ENCODE measurements around the gene RBM47. TPM values are rescaled to one million over a fixed set of nuclear protein-coding genes. Genes with fewer than 3 reads are reported as not detected.
"Not testable (repeated sequence)": the region's sequence is repeated elsewhere in the genome, so short reads cannot be mapped to it uniquely, and the experiment has no call there.

The RBM47 gene
- total RNA-seq, 2 donors from 2014 or later = 4.4 to 13.7 TPM

GRCh38 chr4:40395908-40396793 lies 233.5 kb downstream of the RBM47 start:
- H3K4me1 ChIP-seq = peaks cover 0 to 6% of the 10 kb centered on the region in 2 donors
- H3K4me3 ChIP-seq = no peak overlapping the region
- no peak for TF ChIP-seq CTCF (IDR thresholded peaks at IDR 0.05)
- H3K9me3 ChIP-seq = no peaks in the 10 kb centered on the region
- no peak for DNase-seq (ENCODE audit: low spot score)
- no peak overlapping the region for H3K27ac ChIP-seq
- no peaks in the 10 kb centered on the region for H3K27me3 ChIP-seq
- H3K36me3 ChIP-seq = no peaks in the 10 kb centered on the region

GRCh38 chr4:40395166-40395900 lies 234.3 kb downstream of the RBM47 start:
- Histone ChIP-seq H3K27ac (no peak overlapping the region), H3K4me3 (no peak overlapping the region)

GRCh38 chr4:40394236-40394635 lies 235.4 kb downstream of the RBM47 start:
- no peak for TF ChIP-seq CTCF (IDR thresholded peaks at IDR 0.05)
- Histone ChIP-seq H3K4me1 (peaks cover 0 to 6% of the 10 kb centered on the region in 2 donors), H3K4me3 (no peak overlapping the region), H3K27ac (no peak overlapping the region), H3K36me3 (no peaks in the 10 kb centered on the region), H3K9me3 (no peaks in the 10 kb centered on the region), H3K27me3 (no peaks in the 10 kb centered on the region)
- DNase-seq (ENCODE audit: low spot score) = no peak

More at GRCh38 chr4:40395166-40395900, 234.3 kb downstream of the RBM47 start:
- DNase-seq (ENCODE audit: low spot score) = no peak
- no peaks in the 10 kb centered on the region for H3K27me3 ChIP-seq
- peaks cover 0 to 6% of the 10 kb centered on the region in 2 donors for H3K4me1 ChIP-seq
- no peak for TF ChIP-seq CTCF (IDR thresholded peaks at IDR 0.05)
- H3K36me3 ChIP-seq = no peaks in the 10 kb centered on the region
- H3K9me3 ChIP-seq = no peaks in the 10 kb centered on the region

- not testable (repeated sequence) for H3K4me1 ChIP-seq; H3K27me3 ChIP-seq; H3K27ac ChIP-seq; H3K36me3 ChIP-seq; H3K9me3 ChIP-seq; DNase-seq (ENCODE audit: low spot score); H3K4me3 ChIP-seq
Measured at GRCh38 chr4:40392241-40392640, 237.4 kb downstream of the RBM47 start.

- Histone ChIP-seq H3K4me1 (no peaks in the 10 kb centered on the region), H3K27me3 (no peaks in the 10 kb centered on the region), H3K4me3 (no peak overlapping the region), H3K27ac (no peak overlapping the region), H3K36me3 (no peaks in the 10 kb centered on the region), H3K9me3 (no peaks in the 10 kb centered on the region)
- TF ChIP-seq CTCF (IDR thresholded peaks at IDR 0.05) = no peak
- no peak for DNase-seq (ENCODE audit: low spot score)
Measured at GRCh38 chr4:40389986-40390385, 239.7 kb downstream of the RBM47 start.

GRCh38 chr4:40388239-40388638 lies 241.4 kb downstream of the RBM47 start:
- no peaks in the 10 kb centered on the region for H3K27me3 ChIP-seq
- no peaks in the 10 kb centered on the region for H3K36me3 ChIP-seq
- H3K4me3 ChIP-seq = no peak overlapping the region
- no peaks in the 10 kb centered on the region for H3K9me3 ChIP-seq
- DNase-seq (ENCODE audit: low spot score) = no peak
- TF ChIP-seq CTCF (IDR thresholded peaks at IDR 0.05) = no peak
- H3K27ac ChIP-seq = no peak overlapping the region
- H3K4me1 ChIP-seq = no peaks in the 10 kb centered on the region

All from right atrium auricular region (tissue), 2 donors.